T-helper 22 cell (primary cell): Measurements from ENCODE around the gene CROCC.

Source experiments
- DNase-seq: peaks from one replicate; pipeline ENCODE4 v3.0.0-alpha.2; 2020; ENCODE audit warnings: low read depth

The CROCC gene

GRCh38 chr1:16968372-16968771 is 46.6 kb downstream of the CROCC start:
- no peak for DNase-seq

DNA sequence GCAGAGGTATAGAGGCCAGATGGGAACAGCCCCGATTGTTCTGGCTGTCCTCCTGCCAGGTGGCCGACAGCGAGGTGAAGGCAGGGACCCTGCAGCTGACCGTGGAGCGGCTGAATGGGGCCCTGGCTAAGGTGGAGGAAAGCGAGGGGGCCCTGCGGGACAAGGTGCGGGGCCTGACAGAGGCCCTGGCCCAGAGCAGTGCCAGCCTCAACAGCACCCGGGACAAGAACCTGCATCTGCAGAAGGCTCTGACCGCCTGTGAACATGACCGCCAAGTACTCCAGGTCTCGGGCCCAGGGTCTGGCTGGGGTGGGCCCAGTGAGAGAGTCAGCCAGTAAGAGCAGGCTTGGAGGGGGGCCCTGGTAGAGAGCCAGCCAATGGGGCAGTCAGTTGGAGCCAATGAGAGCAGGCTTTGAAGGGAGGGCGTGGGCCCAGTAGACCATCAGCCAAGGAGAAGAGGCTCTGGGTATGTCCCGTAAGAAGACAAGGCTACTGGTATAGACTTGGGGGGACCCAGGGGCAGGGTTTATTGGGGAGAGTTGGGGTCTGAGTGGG is 47.4 kb downstream of the CROCC start:
- no peak for DNase-seq

DNA sequence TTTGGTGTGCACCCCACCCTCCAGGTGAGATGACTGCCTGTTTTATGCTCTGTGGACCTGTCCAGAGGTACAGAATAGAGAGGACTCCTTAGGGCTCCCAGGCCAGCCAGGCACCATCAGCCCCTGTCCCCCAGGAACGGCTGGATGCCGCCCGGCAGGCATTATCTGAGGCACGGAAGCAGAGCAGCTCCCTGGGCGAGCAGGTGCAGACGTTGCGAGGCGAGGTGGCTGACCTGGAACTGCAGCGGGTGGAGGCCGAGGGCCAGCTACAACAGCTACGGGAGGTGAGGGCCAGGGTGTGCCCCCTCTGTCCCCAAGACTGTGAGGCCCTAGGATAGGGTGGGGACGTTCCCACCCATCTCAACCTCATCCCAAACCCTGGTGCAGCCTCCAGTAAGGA is 47.9 kb downstream of the CROCC start:
- no peak for DNase-seq

DNA sequence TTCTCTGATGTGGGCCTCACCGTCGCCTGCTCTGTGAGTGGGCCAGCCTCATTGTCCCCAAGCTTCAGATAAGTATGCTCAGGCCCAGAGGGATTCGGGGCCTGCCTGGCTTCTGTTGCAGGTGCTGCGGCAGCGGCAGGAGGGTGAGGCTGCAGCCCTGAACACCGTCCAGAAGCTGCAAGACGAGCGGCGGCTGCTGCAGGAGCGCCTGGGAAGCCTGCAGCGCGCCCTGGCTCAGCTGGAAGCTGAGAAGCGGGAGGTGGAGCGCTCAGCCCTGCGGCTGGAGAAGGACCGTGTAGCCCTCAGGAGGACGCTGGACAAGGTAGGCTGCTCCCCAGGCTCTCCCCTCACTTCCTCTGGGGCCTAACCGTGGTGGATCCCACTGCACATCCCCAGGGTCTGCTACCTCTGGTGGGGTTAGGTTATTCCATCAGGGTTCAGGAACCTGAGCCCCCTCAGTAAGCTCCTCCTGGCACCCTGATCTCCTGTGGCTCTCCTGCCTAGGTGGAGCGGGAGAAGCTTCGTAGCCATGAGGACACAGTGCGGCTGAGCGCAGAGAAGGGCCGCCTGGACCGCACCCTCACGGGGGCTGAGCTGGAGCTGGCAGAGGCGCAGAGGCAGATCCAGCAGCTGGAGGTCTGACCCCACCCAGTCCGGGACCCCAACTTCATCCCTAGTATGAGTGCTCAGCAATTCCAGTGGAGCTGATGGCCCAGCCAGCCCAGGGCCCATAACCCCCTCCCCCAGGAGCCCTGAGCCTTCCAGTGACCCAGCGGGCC is 48.6 kb downstream of the CROCC start:
- DNase-seq, result no peak

DNA sequence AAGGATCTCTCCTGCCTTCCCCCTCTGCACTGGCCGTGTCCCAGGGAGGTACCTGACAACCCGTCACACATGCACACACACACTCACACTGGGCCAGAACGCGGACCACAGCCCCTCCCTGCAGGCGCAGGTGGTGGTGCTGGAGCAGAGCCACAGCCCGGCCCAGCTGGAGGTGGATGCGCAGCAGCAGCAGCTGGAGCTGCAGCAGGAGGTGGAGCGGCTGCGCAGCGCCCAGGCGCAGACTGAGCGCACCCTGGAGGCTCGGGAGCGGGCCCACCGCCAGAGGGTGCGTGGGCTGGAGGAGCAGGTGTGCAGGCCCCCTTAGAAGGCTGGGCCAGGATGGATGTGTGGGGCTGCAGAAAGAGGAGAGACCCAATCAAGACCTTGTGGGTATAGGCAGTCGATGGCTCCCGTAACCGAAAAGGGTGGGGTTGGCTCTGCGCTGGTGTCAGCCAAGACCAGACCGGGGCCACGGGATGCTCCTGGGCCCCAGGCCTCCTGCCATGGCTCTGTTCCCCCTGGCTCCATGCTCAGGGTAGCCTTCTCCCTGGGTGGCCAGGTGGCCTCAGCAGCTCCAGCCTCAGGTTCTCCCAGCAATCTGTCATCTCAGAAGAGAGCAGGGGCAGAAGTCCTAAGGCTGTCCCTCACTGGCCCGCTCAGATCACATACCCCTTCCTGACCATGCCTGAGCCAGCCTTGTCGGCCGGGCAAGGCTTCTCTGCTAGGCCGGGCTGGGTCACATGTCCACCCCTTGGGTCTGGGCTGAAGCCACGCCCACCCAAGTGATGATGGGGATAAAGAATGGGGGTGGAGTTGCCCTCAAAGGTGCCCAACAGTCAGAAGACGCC is 49.8 kb downstream of the CROCC start:
- DNase-seq, result no peak

- DNase-seq, result no peak
Observed at GRCh38 chr1:16972189-16972895, 50.6 kb downstream of the CROCC start.

GRCh38 chr1:16973215-16973614 is 51.5 kb downstream of the CROCC start:
- no peak for DNase-seq

GRCh38 chr1:16975211-16975610 is 53.5 kb downstream of the CROCC start:
- no peak for DNase-seq

GRCh38 chr1:16975838-16976237 is 54.1 kb downstream of the CROCC start:
- DNase-seq, result no peak

DNA sequence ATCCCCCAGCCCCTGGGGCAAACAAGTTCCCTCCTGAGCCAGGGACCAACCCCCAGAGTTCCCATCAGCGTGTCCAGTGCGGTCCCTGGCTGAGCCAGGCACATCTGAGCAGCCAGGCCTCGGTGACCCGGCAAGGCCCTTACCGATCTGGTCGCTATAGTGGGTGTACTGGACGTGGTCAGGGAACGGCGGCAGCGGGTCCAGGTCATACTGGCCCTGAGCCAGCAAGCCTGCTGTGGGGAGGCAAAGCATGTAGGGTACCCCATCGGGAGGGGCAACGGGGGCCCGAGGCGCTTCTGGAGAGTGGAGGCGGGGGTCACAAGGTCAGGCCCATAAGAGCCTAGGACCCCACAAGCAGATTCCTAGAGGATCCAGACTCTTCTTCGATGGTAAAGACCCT is 55.2 kb downstream of the CROCC start:
- DNase-seq, result no peak

DNA sequence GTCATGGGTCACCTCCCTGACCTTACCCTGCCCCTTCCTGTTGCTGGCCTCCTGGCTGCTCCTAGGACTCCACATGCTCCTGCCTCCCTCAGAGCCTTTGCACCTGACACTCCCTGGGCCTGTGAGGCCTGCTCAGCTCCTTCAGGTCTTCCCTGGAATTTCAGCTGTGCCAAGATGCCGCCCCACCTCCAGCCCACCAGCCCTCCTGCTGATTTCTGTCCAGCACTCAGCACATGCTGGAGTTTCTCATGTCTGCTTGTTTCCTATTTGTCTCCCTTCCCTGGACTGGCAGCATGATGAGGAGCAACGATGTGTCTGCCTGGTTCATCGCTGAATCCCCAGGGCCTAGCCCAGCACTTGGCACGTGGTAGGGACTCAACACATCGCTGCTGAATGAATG is 55.6 kb downstream of the CROCC start:
- no peak for DNase-seq

DNA sequence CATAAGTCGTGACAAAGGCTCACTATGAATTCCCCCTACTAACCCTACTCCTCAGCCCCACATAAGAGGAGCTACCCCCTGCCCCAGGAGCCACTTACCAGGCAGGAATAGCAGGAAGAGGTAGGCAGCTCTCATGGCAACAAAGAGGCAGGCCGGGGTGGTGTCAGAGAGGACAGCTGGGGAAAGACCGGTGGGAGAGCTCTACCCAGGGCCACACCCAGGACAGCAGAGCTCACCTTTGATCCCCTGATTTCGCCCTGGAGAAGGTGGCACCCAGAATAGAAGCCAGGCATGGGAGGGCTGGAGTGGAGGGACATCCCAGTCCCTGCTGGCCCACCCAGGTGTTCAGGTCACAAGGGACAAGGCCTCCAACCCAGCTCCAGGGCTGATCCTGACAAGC is 56.4 kb downstream of the CROCC start:
- DNase-seq, result no peak

DNA sequence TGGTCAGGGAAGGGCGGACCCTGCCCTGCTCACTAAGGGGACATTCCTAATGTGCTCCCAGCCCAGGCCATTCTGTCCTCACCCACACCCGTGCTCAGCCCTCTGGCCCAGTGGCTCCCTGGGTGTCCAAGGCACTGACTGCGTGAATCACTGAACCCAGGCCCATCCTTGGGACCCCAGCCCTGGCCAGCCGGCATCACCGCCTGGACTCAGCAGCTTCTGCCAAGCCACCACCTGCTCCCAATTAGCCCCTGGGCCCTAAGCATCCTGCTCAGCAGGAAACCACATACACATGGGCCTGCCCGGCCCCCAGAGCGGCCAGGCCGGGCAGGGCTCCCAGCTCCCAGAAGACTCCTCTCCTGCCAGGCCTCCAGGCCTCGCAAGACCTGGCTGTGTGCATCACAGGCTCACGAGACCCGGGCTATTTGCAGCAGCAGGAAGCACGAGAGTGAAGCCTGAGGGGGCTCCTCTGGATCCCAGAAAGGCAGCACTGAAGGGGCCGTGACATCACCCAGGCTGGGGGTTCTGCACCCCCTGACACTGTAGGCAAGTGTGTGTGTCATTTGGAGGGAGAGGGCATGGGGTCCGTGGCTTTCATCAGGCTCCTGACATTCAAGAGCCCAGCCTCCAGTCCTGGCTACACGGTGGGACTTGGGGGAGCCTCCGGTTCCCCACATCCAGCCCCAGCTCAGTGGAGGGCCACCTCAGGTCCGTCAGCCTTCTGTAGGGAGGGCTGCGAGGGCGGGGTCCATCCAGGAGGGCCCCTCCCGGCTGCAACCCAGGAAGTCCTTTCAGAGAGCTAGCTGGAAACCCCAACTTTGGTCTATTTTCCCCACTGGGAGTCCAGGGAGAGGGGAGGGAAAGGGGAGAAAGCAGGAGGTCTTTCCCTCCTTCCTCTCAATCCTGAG is 57.1 kb downstream of the CROCC start:
- no peak for DNase-seq

GRCh38 chr1:16979475-16980327 is 58.0 kb downstream of the CROCC start:
- no peak for DNase-seq

GRCh38 chr1:16980473-16981268 is 58.9 kb downstream of the CROCC start, which contains the start of gene MFAP2:
Gene MFAP2, minus strand, starts transcription at chr1:16980620. Its CDS starts 2,347 bp downstream, at chr1:16978273.
- no peak for DNase-seq

GRCh38 chr1:16981269-16981849 is 59.6 kb downstream of the CROCC start:
- no peak for DNase-seq

GRCh38 chr1:16982902-16983301 is 61.2 kb downstream of the CROCC start:
- no peak for DNase-seq

DNA sequence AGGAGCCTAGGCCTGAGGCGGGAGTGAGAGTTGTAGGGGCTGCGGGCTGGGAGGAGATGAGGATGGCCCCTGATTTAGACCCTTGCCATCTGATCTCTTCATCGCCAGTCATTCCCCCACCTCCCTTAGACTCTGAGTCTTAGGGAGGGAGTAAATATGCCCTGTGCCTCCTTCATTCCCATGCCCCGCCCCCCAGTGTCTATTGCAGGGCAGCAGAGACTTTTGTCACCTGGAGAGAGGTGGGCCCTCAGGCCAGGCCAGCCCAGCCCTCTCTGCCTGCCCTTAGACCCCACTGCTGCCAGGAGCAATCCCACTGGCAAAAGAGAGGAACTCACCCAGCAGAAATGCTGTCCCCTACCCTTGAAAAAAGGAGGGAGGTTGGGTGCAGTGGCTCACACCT is 61.9 kb downstream of the CROCC start:
- DNase-seq, result no peak

- no peak for DNase-seq
Observed at GRCh38 chr1:16984717-16985116, 63.0 kb downstream of the CROCC start.
